RWPE2 (cell line): ENCODE data around the gene MC2R.

Source experiments
- ATAC-seq: fragments of 200-7000 bp; cut with Tn5 transposase; 3 replicates; pipeline ENCODE4 v1.9.1; 2021; ENCODE audit warnings: low read depth
- DNase-seq: peaks from one replicate; pipeline ENCODE4 v3.0.0-alpha.2; 2020; ENCODE audit warnings: low spot score
- H3K27ac ChIP-seq: fragments of 450-650 bp; 2 replicates; pipeline ENCODE4 v1.5.1; 2017; ENCODE audit warnings: mild to moderate bottlenecking; ENCODE audit not compliant: poor library complexity, severe bottlenecking
- H3K27me3 ChIP-seq: fragments of 250-450 bp; sonication (Bioruptor Pico); 2 replicates; pipeline ENCODE4 v1.5.1; 2021; ENCODE audit warnings: mild to moderate bottlenecking, moderate library complexity; ENCODE audit not compliant: insufficient read depth, poor library complexity, severe bottlenecking
- H3K36me3 ChIP-seq: fragments of 250-450 bp; sonication (Bioruptor Pico); 2 replicates; pipeline ENCODE4 v1.5.1; 2020; ENCODE audit warnings: low read depth, mild to moderate bottlenecking, moderate library complexity
- H3K4me1 ChIP-seq: fragments of 250-450 bp; sonication (Bioruptor Pico); 2 replicates; pipeline ENCODE4 v1.5.1; 2021; ENCODE audit warnings: mild to moderate bottlenecking, moderate library complexity; ENCODE audit not compliant: insufficient read depth, poor library complexity, severe bottlenecking
- H3K4me3 ChIP-seq: fragments of 250-450 bp; sonication (Bioruptor Pico); 2 replicates; pipeline ENCODE4 v1.5.1; 2021; ENCODE audit warnings: mild to moderate bottlenecking, moderate library complexity; ENCODE audit not compliant: severe bottlenecking
- H3K9me3 ChIP-seq: fragments of 250-450 bp; sonication (Bioruptor Pico); 2 replicates; pipeline ENCODE4 v1.5.1; 2021; ENCODE audit warnings: mild to moderate bottlenecking, moderate library complexity; ENCODE audit not compliant: severe bottlenecking
- TF ChIP-seq, protein P1 (sequence below): fragments of 450-650 bp; IDR thresholded peaks from one replicate; pipeline ENCODE4 v1.5.1; 2017; ENCODE audit warnings: mild to moderate bottlenecking, moderate library complexity; ENCODE audit not compliant: poor library complexity, severe bottlenecking

MC2R gene

DNA sequence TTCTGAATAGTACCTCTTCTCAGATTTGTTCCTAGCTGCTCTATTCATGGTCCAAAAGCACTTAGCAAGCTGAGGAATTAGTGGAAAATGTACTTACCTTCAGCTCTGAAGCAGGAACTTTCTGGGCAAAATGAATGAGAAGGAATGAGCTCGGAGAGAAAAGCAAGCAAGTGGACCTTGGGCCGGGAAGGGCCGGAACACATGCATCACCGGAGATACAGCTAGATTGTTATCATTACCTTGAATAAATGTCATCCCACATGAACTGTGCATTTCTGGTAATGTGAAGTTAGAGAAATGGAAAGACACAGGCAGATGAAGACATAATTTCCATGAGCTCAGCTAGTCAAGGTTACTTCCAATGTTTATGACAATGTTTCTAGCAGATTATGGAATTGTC, at the start of gene MC2R:
Gene MC2R, minus strand, starts transcription at position 146 of the 400 bp plus-strand sequence. CDS start 30,018 bp downstream, outside the sequence.
- H3K27me3 ChIP-seq, result peaks cover 4% of the 10 kb centered on the region
- ATAC-seq (no peak), DNase-seq (no peak)
- no peaks in the 10 kb centered on the region for H3K4me1 ChIP-seq
- TF ChIP-seq, protein P1, sequence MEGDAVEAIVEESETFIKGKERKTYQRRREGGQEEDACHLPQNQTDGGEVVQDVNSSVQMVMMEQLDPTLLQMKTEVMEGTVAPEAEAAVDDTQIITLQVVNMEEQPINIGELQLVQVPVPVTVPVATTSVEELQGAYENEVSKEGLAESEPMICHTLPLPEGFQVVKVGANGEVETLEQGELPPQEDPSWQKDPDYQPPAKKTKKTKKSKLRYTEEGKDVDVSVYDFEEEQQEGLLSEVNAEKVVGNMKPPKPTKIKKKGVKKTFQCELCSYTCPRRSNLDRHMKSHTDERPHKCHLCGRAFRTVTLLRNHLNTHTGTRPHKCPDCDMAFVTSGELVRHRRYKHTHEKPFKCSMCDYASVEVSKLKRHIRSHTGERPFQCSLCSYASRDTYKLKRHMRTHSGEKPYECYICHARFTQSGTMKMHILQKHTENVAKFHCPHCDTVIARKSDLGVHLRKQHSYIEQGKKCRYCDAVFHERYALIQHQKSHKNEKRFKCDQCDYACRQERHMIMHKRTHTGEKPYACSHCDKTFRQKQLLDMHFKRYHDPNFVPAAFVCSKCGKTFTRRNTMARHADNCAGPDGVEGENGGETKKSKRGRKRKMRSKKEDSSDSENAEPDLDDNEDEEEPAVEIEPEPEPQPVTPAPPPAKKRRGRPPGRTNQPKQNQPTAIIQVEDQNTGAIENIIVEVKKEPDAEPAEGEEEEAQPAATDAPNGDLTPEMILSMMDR, result no peak
- no peaks in the 10 kb centered on the region for H3K9me3 ChIP-seq
- H3K4me3 ChIP-seq, result no peak within 1 kb of the TSS
- H3K36me3 ChIP-seq, result no peaks in the 10 kb centered on the region
- H3K27ac ChIP-seq, result no peak within 1 kb of the TSS

DNA sequence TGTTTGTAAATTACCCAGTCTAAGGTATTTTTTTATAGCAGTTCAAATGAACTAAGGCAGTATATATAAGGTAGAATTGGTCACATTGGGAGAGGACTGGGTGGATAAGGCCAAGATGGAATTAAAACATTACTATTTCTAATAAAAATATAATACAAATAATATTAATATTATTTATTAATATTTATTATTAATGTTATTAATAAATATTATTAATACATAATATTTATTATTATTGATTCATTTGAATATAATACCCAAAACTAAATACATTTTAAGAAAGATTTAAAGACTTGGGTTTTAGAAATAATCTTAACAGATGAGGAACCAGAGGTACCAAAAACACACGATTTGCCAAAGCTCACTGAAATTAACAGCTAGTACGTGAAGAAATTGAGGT, 30.5 kb upstream of the MC2R start:
- DNase-seq (no peak), ATAC-seq (no peak)
- Histone ChIP-seq H3K4me1 (no peaks in the 10 kb centered on the region), H3K36me3 (no peaks in the 10 kb centered on the region), H3K9me3 (no peaks in the 10 kb centered on the region), H3K4me3 (no peak overlapping the region), H3K27me3 (no peaks in the 10 kb centered on the region), H3K27ac (no peak overlapping the region)
- TF ChIP-seq, protein P1, result no peak

DNA sequence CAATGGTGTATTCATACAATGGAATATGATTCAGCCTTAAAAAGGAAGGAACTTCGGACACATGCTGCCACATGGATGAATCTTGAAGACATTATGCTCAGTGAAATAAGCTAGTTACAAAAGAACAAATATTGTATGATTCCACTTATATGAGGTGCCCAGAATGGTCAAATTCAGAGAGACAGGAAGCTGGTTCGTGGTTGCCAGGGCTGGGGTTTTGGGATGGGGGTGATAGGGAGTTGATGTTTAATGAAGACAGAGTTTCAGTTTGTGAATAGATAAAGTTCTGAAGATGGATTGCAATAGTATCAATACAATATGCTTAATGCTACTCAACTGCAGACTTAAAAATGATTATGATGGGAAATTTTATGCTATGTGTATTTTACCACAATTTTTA, 28.0 kb upstream of the MC2R start:
- H3K9me3 ChIP-seq, result no peaks in the 10 kb centered on the region
- no peaks in the 10 kb centered on the region for H3K36me3 ChIP-seq
- H3K27me3 ChIP-seq, result no peaks in the 10 kb centered on the region
- ATAC-seq (no peak), DNase-seq (no peak)
- no peak overlapping the region for H3K27ac ChIP-seq
- H3K4me3 ChIP-seq, result no peak overlapping the region
- TF ChIP-seq, protein P1, result no peak
- no peaks in the 10 kb centered on the region for H3K4me1 ChIP-seq

DNA sequence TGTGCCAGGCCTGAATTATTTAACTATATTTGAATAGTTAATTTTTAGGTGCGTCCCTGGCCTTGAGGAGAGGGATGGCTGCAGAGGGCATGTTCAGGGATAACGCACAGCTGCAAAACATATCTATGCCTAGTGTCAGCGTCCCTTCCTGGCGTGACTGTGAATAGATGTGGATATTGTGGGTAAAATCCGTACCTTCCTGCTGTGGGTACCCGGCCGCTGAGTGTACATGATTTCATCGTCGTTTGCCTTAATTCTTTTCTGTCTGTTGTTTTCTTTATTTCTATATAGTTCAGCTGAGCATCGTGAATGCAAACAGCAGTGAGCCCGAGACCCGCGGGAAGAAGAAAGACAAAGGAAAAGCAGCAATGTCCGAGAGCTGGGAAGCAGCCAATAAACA, 25.0 kb upstream of the MC2R start:
- no peak for ATAC-seq
- DNase-seq, result no peak
- Histone ChIP-seq H3K27me3 (no peaks in the 10 kb centered on the region), H3K9me3 (no peaks in the 10 kb centered on the region), H3K4me3 (no peak overlapping the region), H3K27ac (no peak overlapping the region), H3K4me1 (no peaks in the 10 kb centered on the region), H3K36me3 (no peaks in the 10 kb centered on the region)
- TF ChIP-seq, protein P1, result no peak

DNA sequence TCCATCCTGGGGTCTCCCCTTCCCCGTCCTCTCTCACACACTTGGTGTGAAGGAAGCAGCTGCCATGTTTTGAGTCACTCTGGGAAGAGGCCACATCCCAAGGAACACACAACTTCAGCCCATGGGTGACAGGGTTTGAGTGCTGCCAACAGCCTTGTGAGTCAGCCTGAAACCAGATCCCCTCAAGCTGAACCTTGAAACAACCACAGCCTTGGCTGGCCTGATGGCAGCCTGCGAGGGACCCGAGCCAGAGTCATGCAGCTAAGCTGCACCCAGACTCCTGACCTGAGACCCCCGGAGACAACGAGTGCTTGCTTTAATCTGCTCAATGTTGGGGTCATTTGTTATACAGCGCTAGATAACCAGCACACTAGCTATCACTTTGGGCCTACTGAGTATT, 19.3 kb upstream of the MC2R start:
- TF ChIP-seq, protein P1, result no peak
- Histone ChIP-seq H3K27me3 (no peaks in the 10 kb centered on the region), H3K9me3 (no peaks in the 10 kb centered on the region), H3K4me3 (no peak overlapping the region), H3K27ac (no peak overlapping the region), H3K36me3 (no peaks in the 10 kb centered on the region), H3K4me1 (no peaks in the 10 kb centered on the region)
- DNase-seq (no peak), ATAC-seq (no peak)
